Medulla oblongata (tissue), 1 donor: ENCODE data around the gene PRKX.
"Not testable (repeated sequence)": the region's sequence is repeated elsewhere in the genome, so short reads cannot be mapped to it uniquely, and the experiment has no call there.

Source experiments
- DNase-seq: peaks from one replicate; pipeline ENCODE4 v3.0.0-alpha.2; 2015; ENCODE audit errors: extremely low spot score

PRKX gene

DNA sequence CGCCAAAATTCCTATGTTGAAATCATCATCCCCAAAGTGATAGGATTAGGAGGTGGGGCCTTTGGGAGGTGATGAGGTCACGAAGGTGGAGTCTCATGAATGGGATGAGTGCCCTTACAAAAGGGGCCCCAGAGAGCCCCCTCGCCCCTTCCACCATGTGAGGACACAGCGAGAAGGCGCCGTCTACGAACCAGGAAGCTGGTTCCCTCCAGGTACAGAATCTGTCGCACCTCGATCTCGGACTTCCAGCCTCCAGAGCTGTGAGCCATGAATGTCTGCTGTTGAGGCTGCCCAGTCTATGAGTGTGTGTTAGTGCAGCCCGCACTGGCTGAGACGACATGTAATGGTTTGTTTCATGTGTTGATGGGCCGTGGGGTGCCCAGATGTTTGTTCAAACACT lies 60.3 kb downstream of the PRKX start:
- no peak for DNase-seq

GRCh38 chrX:3651277-3651676 lies 62.2 kb downstream of the PRKX start:
- DNase-seq: peak; percentile 30

GRCh38 chrX:3648084-3648483 lies 65.4 kb downstream of the PRKX start:
- no peak for DNase-seq

DNA sequence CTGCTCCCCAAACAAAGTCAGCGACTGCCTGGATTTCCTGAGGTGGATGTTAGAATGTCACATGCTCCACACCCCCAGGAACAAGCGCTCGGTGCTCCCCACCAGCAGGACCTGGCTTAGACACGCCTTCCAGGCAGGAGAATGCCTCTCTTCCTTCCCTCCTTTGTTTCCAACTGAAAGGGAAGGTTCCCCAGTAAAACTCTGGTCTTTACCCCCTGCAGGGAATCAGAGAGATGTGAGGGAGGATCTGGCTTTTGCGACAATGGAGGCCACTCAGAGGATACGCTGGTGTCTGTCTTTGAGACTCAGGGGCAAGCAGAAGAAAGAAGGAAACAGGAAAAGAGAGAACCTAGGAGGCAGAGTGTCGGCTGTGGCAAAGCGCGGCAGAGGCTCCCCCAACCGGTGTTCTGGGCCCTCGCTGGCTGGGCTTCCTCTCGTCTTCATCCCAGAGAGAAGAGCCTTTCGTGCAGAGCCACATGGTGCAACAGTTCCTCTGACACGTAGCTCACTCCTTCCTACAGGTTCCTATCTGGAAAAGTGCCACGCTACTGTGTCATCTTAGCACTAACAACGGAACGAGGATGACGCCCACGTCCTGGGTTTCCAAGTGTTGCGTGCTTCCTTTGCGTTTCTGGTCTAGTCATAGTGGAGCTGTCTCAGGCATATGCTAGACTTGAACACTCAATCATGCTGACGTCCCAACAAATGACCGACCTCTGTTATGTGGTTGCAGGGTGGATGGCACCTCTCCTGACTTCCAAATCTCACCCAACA lies 73.4 kb downstream of the PRKX start:
- not testable (repeated sequence) for DNase-seq

DNA sequence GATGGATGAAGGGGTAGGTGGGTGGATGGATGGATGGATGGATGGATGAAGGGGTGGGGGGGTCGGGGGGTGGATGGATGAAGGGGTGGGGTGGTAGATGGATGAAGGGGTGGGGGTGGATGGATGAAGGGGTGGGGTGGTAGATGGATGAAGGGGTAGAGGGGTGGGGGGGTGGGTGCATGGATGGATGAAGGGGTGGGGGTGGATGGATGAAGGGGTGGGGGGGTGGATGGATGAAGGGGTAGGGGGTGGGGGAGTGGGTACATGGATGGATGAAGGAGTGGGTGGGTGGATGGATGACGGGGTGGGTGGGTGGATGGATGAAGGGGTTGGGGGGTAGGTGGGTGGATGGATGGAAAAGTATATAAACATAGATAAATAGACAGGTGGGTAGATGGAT lies 74.2 kb downstream of the PRKX start:
- no peak for DNase-seq

DNA sequence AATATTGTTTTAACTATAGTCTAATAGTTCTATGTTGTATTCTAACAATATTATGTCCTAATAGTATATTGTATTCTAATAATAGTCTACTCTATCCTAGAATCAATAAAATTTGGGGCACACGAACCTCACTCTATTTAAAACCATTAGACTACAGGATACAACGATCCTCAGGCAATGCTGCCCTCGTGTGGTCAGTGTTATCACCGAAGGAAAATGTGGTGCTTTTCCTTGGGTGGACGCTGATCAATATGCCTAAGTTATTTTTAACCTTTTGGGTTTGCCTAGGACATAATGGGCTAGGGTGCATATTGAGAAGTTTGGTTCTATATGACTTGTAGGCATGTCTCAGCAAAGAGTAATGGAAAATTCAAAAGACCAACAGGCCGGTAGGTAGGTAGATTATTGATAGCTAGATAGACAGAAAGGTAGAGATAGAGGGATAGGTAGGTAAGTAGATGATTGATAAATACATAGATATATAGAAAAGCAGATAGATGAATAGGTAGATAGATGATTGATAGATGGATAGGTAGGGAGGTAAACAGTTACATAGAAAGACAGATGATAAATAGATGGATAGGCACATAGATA lies 75.1 kb downstream of the PRKX start:
- peak; percentile 35 for DNase-seq

DNA sequence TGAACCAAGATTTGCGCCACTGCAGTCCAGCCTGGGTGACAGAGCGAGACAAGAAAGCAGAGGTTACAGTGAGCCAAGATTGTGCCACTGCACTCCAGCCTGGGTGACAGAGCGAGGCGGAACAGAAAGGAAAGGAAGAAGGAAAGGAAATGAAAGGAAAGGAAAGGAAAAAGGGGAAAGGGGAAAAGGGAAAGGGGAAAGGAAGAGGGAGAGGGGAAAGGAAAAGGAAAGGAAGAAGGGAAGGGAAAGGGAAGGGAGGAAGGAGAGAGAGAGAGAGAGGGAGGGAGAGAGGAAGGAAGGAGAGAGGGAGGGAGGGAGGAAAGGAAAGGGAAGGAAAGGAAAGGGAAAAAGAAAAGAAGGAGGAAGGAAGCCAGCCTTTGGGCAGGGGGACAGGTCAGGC lies 76.6 kb downstream of the PRKX start:
- no peak for DNase-seq

DNA sequence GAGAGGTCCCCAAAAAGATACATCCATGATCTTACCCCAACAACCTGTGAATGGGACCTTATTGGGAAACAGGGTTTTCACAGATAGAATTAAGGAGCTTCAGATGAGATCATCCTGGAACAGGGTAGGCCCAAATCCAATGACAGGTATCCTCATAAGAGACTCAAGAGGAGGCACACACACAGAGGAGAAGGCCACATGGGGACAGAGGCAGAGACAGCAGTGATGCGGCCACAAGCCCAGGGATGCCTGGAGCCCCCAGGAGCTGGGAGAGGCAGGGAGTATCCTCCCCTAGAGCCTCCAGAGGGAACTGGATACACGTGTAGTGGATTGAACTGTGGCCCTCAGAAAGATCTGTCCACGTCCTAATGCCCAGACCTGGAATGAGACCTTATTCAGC lies 82.3 kb downstream of the PRKX start:
- DNase-seq: no peak

DNA sequence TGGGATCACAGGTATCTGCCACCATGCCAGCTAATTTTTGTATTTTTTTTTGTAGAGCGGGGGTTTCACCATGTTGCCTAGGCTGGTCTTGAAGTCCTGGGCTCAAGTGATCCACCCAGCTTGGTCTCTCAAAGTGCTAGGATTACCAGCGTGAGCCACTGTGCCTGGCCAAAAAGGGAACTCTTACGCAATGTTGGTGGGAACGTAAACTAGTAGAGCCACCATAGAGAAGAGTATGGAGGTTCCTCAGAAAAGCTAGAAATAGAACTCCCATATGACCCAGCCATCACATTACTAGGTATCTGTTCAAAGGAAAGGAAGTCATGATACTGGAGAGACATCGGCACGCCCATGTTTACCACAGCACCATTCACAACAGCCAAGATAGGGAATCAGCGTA lies 85.9 kb downstream of the PRKX start:
- no peak for DNase-seq

GRCh38 chrX:3621414-3621813 lies 92.0 kb downstream of the PRKX start:
- no peak for DNase-seq

- DNase-seq: not testable (repeated sequence)
These were observed 101.7 kb downstream of the PRKX start for GRCh38 chrX:3611744-3612143.

DNA sequence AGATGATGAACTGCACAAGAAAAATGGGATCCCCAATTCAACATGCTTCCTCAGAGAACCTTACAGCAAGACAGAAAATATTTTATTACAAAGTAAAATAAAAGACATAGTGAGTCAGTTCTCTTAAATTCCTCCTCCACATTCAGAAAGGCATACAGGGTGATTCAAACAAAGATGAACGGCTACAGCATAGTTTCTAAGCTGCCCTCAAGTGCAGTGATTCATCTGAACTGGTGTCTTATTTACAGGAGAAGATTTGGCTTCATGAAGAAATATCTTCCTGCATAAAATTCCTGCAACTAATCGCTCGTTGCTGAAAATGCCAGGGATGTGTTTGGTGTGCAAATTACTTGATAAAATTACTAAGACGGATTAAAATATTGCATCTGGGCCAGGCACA lies 103.6 kb downstream of the PRKX start:
- no peak for DNase-seq

GRCh38 chrX:3603026-3603661 lies 110.3 kb downstream of the PRKX start:
- DNase-seq: no peak

- DNase-seq: no peak
These were observed 113.5 kb downstream of the PRKX start for GRCh38 chrX:3599802-3600430.

DNA sequence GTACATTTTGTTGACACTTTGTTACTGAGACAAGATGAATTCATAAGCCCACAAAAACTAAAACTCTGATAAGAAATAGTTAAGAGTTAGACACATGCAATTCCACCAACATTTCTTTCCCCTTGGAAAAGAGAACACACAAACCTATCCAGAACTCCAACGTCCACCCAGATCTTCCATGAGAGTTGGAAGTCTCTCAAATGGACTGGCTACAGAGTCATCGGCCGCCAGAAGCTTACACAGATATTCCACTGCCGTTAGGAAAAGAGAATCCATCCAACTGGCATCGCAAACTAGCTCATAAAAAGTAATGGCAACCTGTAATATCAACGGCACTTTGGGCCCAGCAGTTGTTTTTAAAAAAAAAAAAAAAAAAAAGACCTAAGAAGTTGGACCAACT lies 114.7 kb downstream of the PRKX start:
- no peak for DNase-seq

- DNase-seq: no peak
These were observed 115.3 kb downstream of the PRKX start for GRCh38 chrX:3598046-3598605.

DNA sequence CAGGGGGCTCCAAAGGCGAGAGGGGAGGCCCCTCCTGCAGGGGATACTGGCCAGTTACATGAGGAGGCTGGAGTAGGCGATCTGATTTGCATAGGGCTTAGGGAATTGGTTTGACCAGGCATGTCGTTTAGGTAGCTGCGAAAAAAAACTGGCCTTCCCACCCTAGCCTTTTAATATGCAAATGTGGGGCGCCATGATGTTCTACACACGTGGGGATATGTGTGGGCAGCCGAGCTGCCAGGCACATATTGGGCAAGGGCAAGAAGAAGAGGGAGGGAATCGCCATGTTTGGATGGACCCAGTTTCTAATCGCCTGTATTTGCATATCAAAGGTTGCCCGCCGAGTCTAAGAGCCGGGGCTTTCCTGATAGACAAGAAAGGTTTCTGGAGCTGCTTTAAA lies 121.3 kb downstream of the PRKX start:
- no peak for DNase-seq

- DNase-seq: peak; percentile 6
These were observed 124.0 kb downstream of the PRKX start for GRCh38 chrX:3589474-3589873.

DNA sequence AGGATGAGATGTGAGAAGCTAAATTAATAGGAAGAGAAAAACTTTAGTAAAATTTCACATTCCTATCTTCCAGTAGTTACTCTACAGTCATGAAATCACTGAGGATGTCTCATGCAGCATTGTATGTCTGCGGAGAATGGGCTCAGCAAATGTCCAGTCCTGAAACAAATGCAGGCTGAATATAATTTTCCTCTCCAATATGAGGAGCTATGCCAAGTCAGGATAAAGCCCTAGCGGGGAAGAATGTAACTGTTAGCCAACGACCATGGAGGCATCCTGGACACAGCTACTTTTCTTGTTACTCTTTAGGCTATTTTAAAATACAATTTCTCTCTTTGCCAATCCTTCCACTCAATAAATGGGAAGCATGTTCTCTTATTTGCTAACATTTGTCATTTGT lies 127.7 kb downstream of the PRKX start:
- no peak for DNase-seq

GRCh38 chrX:3584415-3584996 lies 128.9 kb downstream of the PRKX start:
- DNase-seq: no peak

DNA sequence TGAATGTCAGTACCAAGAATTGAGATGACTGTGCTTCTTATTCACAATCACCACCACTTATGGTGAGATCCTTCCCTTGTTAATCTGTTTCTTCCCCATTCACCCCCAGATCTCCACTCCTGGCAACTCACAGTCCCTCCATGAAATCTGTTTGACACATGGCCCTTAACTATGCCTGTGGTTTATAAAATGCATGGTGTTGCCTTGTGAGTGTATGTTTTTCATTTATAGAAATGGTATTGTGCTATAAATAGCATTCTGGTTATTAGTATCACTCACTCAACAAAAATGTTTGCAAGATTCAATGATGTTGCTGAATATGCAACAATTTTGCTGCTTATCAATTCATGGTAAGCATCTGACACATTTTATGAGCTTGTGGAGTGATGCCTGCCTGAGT lies 131.0 kb downstream of the PRKX start:
- DNase-seq: no peak

DNA sequence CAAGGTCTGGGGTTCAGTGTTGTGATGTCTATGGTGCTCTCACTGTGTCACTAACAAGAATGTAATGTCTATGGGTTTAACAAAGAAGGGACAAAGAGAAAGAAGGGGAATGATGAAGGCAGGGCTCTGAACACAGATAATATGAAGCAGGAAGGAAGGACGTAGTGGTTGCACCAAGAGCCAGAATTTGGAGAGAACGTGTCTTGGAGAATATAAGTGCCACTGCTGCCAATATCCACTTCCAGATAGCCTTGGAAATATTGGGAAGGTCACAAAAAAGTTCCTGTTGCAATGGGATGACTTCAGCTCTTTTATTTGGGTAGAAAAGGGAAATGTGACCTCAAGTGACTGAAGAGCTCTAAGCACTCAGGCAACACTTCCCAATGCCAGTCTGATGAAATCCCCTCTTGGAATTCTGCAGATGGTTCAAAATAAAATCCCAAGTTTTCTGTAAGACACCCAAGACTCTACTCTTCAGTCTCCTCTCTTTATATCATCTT lies 131.8 kb downstream of the PRKX start:
- DNase-seq: no peak
